Left colon (tissue), 2 donors: ENCODE results near the gene URM1. TPM values are rescaled to one million over a fixed set of nuclear protein-coding genes. Genes with fewer than 3 reads are reported as not detected.
"Not testable (repeated sequence)": the region's sequence is repeated elsewhere in the genome, so short reads cannot be mapped to it uniquely, and the experiment has no call there.

Source experiments
- ATAC-seq: fragments of 200-7000 bp; cut with Tn5 transposase; one replicate; pipeline ENCODE4 v1.9.1; 2020; ENCODE audit warnings: mild to moderate bottlenecking, moderate library complexity
- DNase-seq, 2 donors: peaks; one replicate each; pipeline ENCODE4 v3.0.0-alpha.2; 2020
- intact Hi-C, 2 donors: fragments of 100-400 bp; cut with DNase I in 1 of 2; cut with micrococcal nuclease in 1 of 2; formaldehyde crosslinking; loops; one replicate each; pipeline versions ENCODE4 v1.11.2 to v1.14.0; 2022; cut with DNase I, micrococcal nuclease
- long read RNA-seq: library from polyadenylated mRNA; unstranded; transcript quantifications from one replicate; pipeline ENCODE4 v2.0.0, GENCODE V29; 2021
- total RNA-seq, 2 donors: library from RNA; stranded (reverse); fragmentation: NEBNext Ultra II Directional; extraction: Animal tissue kit (Norgen Biotek cat#: 25700); gene quantifications; one replicate each; pipeline ENCODE4 v1.2.1, GENCODE V29; 2021
- donor health status: DM: no; HTN: no; CAD: no.
- donor health status: DM: yes; HTN: yes; CAD: no.

URM1 gene
- total RNA-seq = 10 to 100 TPM; 50.9 to 69.3 TPM
- long read RNA-seq, transcript URM1-203 (5 exons, 2,650 nt) = major isoform, 16 of 24 reads
- long read RNA-seq, partial matches to known transcripts = 1 of 24 reads
- long read RNA-seq, other reads (novel, unspliced or antisense) = 7 of 24 reads

DNA sequence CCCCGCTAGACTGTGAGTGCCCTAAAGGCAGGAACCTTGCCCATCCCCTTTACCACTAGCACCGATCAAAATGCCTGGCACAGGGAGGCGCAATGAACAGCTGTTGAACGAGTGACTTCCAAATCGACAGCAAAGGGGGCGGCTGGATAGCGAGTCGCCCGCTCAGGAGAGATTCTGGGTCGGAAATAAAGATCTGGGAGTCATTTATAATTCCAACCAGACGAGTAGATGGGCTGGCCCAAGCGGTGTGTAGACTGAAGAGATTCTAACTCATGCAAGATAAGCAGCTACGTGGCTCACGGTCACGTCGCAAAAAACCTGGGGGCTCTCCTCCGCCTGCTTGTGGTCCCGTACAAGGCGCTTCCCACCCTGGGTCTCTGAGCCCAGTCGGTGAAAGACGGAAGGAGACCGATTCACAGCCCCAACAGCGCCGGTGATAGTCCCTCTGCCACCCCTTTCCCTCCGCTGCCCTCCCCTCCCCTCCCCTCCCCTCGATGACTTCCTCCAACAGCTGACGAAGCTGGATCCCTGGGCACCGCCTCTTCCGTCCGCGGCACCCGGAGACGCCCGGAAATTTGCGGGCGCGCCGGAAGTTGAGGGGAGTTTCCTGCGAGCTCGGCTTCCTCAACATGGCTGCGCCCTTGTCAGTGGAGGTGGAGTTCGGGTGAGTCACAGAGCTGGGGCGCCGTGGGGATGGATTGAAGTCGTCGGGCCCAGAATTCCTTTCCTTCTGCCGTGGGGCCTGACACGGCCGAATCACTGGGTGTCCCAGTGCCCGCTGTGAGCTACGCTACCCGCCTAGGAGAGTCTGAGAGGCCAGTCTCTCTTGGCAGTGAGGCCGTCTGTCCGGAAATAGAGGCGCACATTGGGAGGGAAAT lies at the start of gene URM1:
URM1 (plus strand) TSS at position 623 of the 878 bp plus-strand sequence; CDS start at position 630, 7 bp downstream.
- ATAC-seq = peak; percentile 95
- DNase-seq = peak; percentile 95
- intact Hi-C loops = no loop called here

DNA sequence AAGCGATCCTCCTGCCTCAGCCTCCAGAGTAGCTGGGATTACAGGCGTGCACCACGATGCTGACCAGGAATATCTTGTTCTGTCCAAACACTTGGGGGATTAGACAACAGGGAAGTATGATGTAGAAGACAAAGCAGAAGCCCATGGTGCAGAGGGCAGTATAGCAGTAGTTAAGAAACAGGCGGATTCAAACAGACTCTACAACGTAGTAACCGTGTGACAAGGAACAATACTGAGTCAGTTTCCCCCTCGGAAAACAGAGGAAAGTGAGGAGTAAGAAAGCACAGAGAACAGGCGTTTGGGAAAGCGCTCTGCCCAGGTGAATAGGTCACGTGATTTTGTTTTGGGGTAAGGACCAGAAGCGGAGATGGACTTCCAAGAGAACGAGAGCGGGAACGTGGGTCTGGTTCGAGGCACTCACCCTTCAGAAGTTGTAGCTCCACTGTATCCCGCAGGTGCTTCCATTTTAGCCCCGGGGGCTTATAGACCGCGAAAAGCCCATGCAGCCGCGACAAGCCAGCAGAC lies 49.2 kb upstream of the URM1 start:
- intact Hi-C loops = no loop called here
- DNase-seq (no peak), ATAC-seq (peak; percentile 11)

DNA sequence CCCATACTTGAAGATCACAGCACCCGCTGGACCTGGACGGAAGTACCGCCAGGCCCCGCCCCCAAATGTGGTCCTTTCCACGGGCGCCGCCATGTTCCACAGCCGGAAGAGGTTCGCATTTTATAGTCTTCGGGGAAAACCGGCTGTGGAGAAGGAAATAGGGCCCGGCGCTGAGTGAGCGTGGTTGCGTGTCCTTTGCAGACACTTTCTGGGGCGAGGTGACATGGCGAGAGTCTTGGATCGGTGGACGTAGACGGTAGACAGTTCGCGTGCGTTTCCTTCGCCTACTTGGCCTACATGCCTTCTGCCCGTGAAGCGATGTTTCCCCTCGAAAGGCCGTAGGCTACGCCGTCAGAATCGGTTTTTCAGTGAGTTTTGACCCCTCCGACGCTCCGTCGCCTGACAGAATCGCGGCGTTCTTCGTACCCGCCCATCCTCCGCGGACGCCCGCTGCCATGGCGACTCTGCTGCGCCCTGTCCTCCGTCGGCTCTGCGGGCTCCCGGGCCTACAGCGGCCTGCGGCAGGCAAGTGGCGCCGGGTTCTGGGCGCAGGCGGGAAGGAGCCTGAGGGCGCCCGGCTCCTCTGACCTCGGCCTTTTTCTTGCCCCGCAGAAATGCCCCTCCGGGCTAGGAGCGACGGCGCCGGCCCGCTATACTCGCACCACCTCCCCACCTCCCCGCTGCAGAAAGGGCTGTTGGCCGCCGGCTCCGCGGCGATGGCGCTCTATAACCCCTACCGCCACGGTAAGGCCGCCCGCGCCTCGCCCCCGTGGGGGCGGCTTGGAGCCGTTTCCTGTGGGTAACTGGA lies 48.6 kb upstream of the URM1 start, which contains the start of the genes COQ4 and TRUB2:
COQ4 (plus strand) TSS at position 436 of the 808 bp plus-strand sequence; CDS start at position 456, 20 bp downstream.
TRUB2 (minus strand) TSS at position 44 of the 808 bp plus-strand sequence; CDS start at position 5, 39 bp downstream.
- peak; percentile 96 for ATAC-seq
- intact Hi-C loops = no loop called here

DNA sequence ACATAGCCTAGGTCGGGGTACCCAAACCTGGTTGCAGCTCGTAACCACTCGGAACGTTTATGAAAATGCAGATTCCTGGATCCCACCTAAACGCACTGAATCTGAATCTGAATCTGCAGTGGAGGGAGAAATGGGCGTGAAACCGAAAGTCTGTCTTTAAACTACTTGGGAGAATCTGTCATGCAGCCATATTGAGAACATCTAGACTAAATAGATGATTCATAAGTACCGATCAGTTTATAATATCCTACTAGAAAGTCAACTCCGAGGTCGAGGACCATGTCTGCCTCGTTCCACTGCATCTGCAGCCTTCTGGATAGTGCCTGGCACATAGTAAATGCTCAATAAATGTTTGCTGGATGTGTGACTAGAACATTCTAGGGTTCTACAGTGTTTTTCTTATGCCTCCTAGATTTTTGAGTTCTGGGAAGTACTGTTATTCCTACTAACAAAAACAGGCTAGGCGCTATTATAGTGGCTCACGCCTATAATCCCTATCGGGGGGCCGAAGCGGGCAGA lies 47.9 kb upstream of the URM1 start:
- intact Hi-C loops = no loop called here
- DNase-seq (no peak), ATAC-seq (peak; percentile 8)

More for the DNA sequence above, 48.6 kb upstream of the URM1 start, which contains the start of the genes COQ4 and TRUB2:
- DNase-seq = peak; percentile 93 to 95

DNA sequence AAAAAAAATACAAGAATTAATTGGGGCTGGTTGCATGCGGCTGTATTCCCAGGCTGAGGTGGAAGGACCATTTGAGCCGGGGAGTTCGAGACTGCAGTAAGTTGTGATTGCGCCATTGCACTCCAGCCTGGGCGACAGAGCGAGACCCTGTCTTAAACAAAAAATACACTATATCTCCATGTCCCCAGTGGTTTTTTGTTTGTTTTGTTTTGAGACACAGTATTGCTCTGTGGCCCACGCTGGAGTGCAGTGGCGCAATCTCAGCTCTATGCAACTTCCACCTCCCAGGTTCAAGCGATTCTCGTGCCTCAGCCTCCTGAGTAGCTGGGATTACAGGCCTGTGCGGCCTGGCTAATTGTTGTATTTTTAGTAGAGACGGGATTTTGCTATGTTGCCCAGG lies 47.4 kb upstream of the URM1 start:
- intact Hi-C loops = no loop called here
- ATAC-seq = no peak
- DNase-seq = no peak

DNA sequence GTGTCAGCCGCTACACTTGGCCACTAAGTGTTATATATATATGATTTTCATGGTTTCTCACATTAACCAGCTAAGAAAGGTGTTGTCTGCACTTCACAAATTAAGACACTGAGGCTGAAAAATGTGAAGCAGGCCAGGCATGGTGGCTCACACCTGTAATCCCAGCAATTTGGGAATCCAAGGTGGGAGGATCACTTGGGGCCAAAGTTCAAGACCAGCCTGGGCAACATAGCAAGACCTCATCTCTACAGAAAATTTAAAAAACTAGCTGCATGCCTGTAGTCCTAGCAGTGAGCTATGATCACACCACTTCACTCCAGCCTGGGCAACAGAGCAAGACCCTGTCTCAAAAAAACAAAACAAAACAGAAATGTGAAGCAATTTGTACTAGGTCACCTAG lies 46.8 kb upstream of the URM1 start:
- DNase-seq (no peak), ATAC-seq (no peak)
- intact Hi-C loops = no loop called here

DNA sequence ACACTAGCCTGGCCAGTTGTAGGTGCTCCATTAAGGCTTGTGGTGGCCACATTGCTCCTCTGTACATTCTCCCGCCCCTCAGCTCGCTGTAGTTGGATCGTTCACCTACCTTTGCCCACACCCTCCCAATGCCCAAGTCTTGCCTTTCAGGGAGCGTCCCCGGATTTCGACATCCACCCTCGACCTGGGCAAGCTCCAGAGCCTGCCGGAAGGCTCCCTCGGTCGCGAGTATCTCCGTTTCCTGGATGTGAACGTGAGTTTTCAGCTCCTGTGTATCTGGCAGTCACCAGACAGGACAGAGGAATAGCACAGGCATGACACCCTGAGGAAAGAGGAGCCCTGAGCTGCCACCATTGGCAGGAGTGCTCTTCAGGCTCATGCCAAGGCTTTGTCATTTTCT lies 45.5 kb upstream of the URM1 start:
- ATAC-seq (no peak), DNase-seq (no peak)
- intact Hi-C loops = no loop called here

DNA sequence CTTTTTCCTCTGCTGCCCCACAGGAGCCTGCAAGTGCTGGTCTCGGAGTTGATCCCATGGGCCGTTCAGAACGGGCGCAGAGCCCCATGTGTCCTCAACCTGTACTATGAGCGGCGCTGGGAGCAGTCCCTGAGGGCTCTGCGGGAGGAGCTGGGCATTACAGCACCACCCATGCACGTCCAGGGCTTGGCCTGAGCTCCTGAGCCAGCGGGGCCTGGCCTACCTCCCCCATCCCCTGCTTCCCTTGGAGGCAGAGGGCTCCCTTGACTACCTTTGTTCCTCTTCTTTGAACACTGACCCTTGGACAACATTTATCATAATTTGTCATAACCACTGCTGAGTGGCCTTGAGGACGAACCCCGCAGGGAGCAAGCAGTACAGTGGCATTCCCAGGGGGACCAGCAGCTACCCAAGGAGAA lies 37.7 kb upstream of the URM1 start:
- intact Hi-C loops = no loop called here
- no peak for DNase-seq
- no peak for ATAC-seq

DNA sequence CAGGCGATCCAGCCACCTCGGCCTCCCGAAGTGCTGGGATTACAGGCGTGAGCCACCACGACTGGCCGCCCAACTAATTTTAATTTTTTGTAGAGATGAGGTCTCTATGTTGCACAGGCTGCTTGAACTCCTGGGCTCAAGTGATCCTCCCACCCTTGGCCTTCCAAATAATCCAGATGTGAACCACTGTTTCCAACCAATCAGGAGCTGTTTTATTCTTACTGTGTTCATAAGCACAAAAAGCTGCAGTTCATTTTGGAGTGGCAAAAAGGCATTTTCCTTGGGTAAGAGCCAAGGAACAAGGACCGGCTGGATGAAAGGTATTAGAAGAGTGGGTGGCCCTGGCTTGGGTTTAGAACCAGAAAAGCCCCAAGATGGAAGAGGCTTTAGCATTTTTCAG lies 36.0 kb upstream of the URM1 start:
- intact Hi-C loops = no loop called here
- DNase-seq (no peak), ATAC-seq (no peak)

DNA sequence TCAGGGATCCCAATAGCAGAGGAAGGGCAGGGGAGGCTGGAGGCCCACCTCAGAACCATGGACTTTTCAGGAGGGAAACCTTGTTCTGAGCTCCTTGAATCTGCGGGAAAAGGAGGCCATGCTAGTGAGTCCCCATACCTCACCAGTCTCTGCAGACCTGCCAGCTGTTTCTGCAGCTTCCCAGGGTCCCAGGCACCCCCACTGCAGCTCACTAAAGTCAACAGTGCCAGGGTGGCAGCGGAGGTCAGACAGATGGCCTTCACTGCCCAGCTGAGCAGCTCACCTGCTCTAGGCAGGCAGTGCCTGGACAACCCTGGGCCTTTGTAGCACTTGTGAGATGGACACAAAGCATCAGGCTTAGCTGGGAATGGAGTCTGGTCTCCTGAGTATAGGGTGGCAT lies 35.3 kb upstream of the URM1 start:
- DNase-seq (no peak), ATAC-seq (no peak)
- intact Hi-C loops = no loop called here

DNA sequence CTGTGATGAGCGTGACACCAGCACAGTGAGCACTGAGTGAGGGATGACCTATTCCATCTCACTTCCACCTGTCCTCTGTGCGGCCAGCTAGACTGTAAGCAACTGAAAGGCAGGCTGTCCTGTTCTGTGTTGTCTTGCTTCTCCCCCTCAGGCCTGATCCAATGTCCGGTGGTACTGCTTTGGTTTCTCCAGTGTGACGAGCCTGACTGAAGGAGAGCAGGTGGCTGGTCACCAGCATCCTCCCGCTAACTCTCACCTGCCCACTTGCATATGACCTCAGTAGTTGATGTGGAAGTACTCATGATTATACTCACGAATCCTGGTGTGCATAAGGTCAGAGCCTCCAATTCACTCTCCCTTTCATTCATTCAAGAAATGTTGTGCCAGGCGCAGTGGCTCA lies 33.2 kb upstream of the URM1 start:
- intact Hi-C loops = no loop called here
- no peak for ATAC-seq
- DNase-seq = no peak

DNA sequence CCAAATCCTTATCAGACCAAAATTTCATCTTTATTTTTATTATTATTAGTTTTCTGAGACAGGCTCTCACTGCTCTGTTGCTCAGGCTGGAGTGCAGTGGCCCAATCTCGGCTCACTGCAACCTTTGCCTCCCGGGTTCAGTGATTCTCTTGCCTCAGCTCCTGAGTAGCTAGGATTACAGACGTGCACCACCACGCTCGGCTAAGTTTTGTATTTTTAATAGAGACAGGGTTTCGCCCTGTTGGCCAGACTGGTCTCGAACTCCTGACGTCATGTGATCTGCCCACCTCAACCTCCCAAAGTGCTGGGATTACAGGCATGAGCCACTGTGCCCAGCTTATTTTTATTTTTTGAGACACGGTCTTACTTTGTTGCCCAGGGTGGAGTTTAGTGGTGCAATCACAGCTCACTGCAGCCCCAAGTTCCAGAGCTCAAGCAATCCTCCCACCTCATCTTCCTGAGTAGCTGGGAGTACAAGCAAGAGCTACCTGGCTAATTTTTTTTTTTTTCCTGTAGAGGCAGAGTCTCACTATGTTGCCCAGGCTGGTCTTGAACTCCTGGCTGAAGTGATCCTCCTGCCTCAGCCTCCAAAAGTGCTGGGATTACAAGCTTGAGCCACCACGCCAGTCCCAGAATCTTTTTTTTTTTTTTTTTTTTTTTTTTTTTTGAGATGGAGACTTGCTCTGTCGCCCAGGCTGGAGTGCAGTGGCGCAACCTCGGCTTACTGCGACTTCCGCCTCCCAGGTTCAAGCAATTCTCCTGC lies 32.1 kb upstream of the URM1 start:
- DNase-seq, intact Hi-C loops, ATAC-seq: not testable (repeated sequence)

DNA sequence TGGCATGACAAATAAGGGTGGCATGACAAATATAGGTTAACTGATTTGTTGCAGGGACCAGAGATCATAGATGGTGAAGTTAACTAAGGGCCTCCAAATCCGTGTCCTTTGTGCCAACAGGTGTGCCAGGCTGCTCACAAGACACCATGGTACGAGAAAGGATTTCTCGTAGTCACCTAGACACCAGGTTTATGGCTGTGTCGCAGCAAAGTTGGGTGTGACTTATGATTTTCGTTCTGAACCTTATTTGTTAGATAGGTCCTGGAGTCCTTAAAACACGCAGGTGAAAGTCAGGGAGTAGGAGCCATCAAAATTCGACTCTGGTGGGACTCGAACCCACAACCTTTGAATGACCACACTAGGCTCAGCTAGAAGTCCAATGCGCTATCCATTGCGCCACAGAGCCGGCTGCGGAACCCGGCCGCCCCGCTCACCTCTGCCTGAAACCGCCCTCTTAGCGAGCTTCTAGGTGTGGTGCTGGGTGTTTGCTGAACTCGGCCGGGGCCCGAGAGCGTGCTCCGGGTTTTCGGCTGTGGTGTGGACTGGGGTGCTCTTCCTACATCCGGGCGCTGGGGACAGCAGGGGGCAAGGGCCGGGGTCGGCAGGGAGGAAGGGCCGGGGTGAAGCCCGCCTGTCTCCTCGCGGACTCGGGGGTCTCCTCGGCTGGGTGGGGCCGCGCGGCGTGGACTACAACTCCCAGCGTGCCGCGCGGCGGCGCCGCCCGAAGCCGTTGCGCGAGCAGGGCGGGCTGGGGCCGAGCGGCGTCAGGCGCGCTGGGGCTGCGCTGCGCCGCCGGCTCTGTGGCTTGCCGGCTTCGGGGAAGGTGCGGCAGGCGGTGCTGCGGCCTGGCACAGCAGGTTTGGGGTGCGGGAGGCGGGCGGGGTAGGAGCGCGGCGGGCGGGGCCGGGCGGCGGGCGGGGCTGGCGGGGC lies 31.1 kb upstream of the URM1 start, which contains the start of gene SLC27A4:
SLC27A4 (plus strand) TSS at position 767 of the 930 bp plus-strand sequence. CDS start 2,606 bp downstream, outside the sequence.
- DNase-seq (peak; percentile 85 to 88), ATAC-seq (peak; percentile 87)
- intact Hi-C loops = no loop called here

DNA sequence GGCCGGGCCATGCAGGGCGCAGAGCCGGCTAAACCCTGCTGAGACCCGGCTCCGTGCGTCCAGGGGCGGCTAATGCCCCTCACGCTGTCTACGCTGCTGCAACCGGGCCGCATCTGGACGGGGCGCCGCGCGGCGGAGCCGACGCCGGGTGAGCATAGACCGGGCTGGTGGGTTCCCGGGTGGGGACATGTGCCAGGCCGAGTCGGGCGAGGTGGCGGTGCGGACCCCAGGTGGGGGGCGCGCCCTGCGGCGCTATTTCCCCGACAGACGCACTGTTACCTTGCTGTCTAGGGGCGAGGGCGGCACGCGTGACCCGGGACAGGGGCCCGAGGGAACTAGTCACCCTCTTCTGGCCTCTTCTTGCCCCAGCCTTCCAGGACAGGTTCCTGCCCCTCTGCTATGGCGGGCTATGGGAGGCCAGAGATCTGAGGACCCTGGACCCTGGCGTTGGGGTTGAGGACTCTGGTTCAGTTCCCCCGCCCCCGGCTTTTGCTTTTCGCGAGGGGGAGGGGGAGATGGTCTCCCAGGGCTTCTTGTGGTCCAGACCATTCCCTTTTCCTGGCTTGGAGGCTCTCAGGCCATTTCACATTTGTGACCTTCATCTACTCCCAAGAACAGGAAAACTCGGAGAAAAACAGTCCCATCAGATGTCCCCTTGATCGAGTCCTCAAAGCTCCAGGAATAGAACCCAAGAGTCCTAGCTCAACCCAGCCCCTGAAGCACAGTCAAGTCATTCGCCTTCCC lies 30.3 kb upstream of the URM1 start:
- peak; percentile 18 for ATAC-seq
- peak in 1 of 2 donors; percentile 49 for DNase-seq
- intact Hi-C loops = no loop called here

DNA sequence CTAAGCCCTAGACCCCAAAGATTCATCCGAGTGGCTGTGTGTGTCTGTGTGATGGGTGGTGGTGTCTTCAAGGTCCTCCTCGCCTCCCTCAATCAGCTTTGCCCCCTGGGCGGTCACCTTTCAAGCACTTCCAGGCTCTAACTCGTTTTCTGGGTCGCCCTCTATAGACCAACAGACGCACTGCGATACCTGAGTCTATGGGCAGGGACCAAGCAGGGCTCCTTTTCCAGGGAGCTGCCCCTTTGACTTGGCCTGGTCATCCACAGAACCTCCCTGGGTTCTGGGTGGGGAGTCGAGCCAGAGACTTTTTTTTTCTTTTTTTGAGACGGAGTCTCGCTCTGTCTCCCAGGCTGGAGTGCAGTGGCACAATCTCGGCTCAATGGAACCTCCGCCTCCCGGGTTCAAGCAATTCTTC lies 29.7 kb upstream of the URM1 start:
- peak; percentile 65 for ATAC-seq
- peak; percentile 81 to 82 for DNase-seq
- intact Hi-C loops = no loop called here

DNA sequence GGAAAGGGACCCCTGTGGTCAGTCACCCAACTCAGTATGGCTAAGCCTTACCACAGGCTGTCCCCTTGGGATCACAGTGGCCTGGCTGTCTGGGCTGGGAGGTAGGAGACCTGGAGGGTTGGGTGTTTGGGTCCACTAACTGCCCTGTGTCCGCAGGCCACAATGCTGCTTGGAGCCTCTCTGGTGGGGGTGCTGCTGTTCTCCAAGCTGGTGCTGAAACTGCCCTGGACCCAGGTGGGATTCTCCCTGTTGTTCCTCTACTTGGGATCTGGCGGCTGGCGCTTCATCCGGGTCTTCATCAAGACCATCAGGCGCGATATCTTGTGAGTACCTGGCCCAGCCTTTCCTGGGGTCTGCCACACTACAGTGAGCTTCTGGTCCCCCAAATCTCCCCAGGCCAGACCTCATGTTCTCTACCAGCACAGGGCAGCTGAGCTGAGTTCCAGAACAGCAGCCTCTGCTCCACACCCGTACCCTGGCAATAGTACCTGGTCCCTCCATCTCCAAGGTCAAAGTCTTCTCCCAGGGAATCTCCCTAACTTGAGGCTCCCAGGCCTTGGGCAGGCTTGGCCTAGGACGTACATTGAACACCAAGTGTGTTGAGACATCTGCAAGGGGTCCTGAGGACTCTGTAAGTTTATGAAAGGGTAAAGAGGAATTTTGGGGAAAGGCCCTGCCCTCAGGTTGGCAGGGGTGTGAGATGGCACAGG lies 28.0 kb upstream of the URM1 start:
- intact Hi-C loops = no loop called here
- ATAC-seq (no peak), DNase-seq (no peak)
